Breast epithelium (tissue), 4 donors: ENCODE data around the gene MAP3K3. TPM values are rescaled to one million over a fixed set of nuclear protein-coding genes. Genes with fewer than 3 reads are reported as not detected.

Experiments
- DNase-seq, 2 donors: peaks; one replicate each; pipeline ENCODE4 v3.0.0-alpha.2; 2019; ENCODE audit warnings: low spot score in 2 of 2
- H3K27ac ChIP-seq, 2 donors: fragments of 200-600 bp; sonication (generic) in 1 of 2; one replicate each; pipeline ENCODE4 v1.5.1; 2016 to 2019; ENCODE audit warnings: mild to moderate bottlenecking in 1 of 2
- H3K27me3 ChIP-seq, 2 donors: fragments of 200-600 bp; sonication (generic) in 1 of 2; one replicate each; pipeline versions ENCODE4 v1.5.1 to v1.6.0; 2017 to 2019; ENCODE audit warnings: control low read depth in 1 of 2, mild to moderate bottlenecking in 1 of 2
- H3K36me3 ChIP-seq: fragments of 200-600 bp; one replicate; pipeline ENCODE4 v1.5.1; 2019
- H3K4me1 ChIP-seq, 2 donors: fragments of 200-600 bp; sonication (generic); one replicate each; pipeline ENCODE4 v1.5.1; 2016 to 2019; ENCODE audit warnings: control low read depth in 1 of 2
- H3K4me3 ChIP-seq, 3 donors: fragments of 200-600 bp; sonication (generic); 1 replicate in 2 of 3; 2 replicates in 1 of 3; pipeline ENCODE4 v1.5.1; 2016 to 2019; ENCODE audit warnings: mild to moderate bottlenecking in 3 of 3, moderate library complexity in 2 of 3
- H3K9me3 ChIP-seq, 2 donors: fragments of 200-600 bp; sonication (generic) in 1 of 2; one replicate each; pipeline ENCODE4 v1.5.1; 2016 to 2019; ENCODE audit warnings: control low read depth in 1 of 2
- POLR2A ChIP-seq: fragments of 450-650 bp; IDR thresholded peaks from one replicate; pipeline ENCODE4 v1.6.1; 2016; ENCODE audit warnings: antibody characterized with exemption, mild to moderate bottlenecking, moderate library complexity
- POLR2AphosphoS5 ChIP-seq, 3 donors: sonication (generic); formaldehyde crosslinking; IDR thresholded peaks; one replicate each; pipeline ENCODE4 v1.6.1; 2017; ENCODE audit warnings: antibody characterized with exemption in 3 of 3
- intact Hi-C: fragments of 100-400 bp; cut with DNase I; formaldehyde crosslinking; loops from one replicate; pipeline ENCODE4 v1.15.1; 2023; ENCODE audit warnings: low total_unique reads
- total RNA-seq, 3 donors: library from RNA; depleted of rRNA; stranded (reverse); fragments of >200 nt; gene quantifications; one replicate each; pipeline ENCODE4 v1.1.0, GENCODE V29; 2016
- TF ChIP-seq, protein P1 (sequence below), 3 donors: fragments of 450-650 bp; IDR thresholded peaks; one replicate each; pipeline ENCODE4 v1.5.1; 2016 to 2017; ENCODE audit warnings: antibody characterized with exemption in 3 of 3, mild to moderate bottlenecking in 3 of 3, moderate library complexity in 3 of 3

MAP3K3 gene
- total RNA-seq, 3 donors from 2014 or later: 44.9 to 60.0 (median 47.9) TPM

DNA sequence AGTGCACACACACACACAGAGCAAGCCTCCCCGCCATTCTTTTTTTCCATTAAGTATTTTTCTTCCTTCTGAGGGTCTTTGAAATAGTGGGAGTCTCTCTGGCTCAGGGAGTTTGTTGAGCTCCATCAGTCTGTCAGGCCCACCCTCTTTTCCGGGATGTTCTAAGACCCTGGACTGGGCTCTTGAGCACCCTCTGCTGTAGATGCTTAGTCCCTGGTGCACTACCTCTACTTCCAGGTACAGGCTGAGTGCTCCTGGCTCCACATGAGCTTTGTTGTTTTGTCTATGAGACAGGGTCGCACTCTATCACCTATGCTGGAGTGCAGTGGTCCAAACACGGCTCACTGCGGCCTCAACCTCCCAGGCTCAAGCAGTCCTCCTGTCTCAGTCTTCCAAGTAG is 57.0 kb downstream of the MAP3K3 start:
- peaks cover 0 to 17% of the 10 kb centered on the region in 2 donors for H3K4me1 ChIP-seq
- H3K36me3 ChIP-seq: no peaks in the 10 kb centered on the region
- no peak for TF ChIP-seq POLR2AphosphoS5 (IDR thresholded peaks at IDR 0.05)
- no peak for TF ChIP-seq POLR2A
- TF ChIP-seq, protein P1, sequence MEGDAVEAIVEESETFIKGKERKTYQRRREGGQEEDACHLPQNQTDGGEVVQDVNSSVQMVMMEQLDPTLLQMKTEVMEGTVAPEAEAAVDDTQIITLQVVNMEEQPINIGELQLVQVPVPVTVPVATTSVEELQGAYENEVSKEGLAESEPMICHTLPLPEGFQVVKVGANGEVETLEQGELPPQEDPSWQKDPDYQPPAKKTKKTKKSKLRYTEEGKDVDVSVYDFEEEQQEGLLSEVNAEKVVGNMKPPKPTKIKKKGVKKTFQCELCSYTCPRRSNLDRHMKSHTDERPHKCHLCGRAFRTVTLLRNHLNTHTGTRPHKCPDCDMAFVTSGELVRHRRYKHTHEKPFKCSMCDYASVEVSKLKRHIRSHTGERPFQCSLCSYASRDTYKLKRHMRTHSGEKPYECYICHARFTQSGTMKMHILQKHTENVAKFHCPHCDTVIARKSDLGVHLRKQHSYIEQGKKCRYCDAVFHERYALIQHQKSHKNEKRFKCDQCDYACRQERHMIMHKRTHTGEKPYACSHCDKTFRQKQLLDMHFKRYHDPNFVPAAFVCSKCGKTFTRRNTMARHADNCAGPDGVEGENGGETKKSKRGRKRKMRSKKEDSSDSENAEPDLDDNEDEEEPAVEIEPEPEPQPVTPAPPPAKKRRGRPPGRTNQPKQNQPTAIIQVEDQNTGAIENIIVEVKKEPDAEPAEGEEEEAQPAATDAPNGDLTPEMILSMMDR (IDR thresholded peaks at IDR 0.05): no peak
- H3K9me3 ChIP-seq: no peaks in the 10 kb centered on the region
- H3K27me3 ChIP-seq: no peaks in the 10 kb centered on the region
- H3K4me3 ChIP-seq: no peak overlapping the region
- intact Hi-C loops: no loop called here
- H3K27ac ChIP-seq: no peak overlapping the region
- DNase-seq: no peak

GRCh38 chr17:63680700-63681099 is 58.5 kb downstream of the MAP3K3 start:
- no peak for TF ChIP-seq POLR2A
- TF ChIP-seq, protein P1 (IDR thresholded peaks at IDR 0.05): no peak
- no peak for TF ChIP-seq POLR2AphosphoS5 (IDR thresholded peaks at IDR 0.05)
- Histone ChIP-seq H3K36me3 (no peaks in the 10 kb centered on the region), H3K27me3 (no peaks in the 10 kb centered on the region), H3K4me3 (no peak overlapping the region), H3K27ac (no peak overlapping the region), H3K9me3 (no peaks in the 10 kb centered on the region), H3K4me1 (peaks cover 0 to 8% of the 10 kb centered on the region in 2 donors)
- intact Hi-C loops: loop anchor here (1.0 kb wide), 1 partner anchor 19 kb away; no protein-coding TSS in a partner anchor
- no peak for DNase-seq

DNA sequence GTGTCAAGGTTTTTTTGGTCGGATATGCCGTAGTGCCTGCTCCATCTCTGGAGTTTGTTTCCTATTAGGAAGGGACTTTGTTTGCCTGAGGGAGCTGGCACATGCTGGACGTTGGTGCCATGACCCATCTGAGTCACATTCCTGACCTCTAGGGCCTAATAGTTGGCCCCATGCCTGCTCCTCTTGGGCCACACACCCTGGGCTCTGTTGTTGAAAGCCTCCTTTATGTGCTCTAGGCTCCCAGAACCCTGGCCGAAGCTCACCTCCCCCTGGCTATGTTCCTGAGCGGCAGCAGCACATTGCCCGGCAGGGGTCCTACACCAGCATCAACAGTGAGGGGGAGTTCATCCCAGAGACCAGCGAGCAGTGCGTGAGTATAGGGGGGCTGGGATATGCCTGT is 59.3 kb downstream of the MAP3K3 start:
- no peak for DNase-seq
- TF ChIP-seq POLR2A: no peak
- TF ChIP-seq, protein P1 (IDR thresholded peaks at IDR 0.05): no peak
- peak in 1 of 3 donors; percentile 25 for TF ChIP-seq POLR2AphosphoS5 (IDR thresholded peaks at IDR 0.05)
- no peaks in the 10 kb centered on the region for H3K27me3 ChIP-seq
- no peak overlapping the region for H3K4me3 ChIP-seq
- no peaks in the 10 kb centered on the region for H3K36me3 ChIP-seq
- intact Hi-C loops: loop anchor here (1.0 kb wide), 1 partner anchor 18 kb away; no protein-coding TSS in a partner anchor
- H3K9me3 ChIP-seq: no peaks in the 10 kb centered on the region
- no peaks in the 10 kb centered on the region for H3K4me1 ChIP-seq
- peak overlapping the region; percentile 27 to 48 for H3K27ac ChIP-seq

DNA sequence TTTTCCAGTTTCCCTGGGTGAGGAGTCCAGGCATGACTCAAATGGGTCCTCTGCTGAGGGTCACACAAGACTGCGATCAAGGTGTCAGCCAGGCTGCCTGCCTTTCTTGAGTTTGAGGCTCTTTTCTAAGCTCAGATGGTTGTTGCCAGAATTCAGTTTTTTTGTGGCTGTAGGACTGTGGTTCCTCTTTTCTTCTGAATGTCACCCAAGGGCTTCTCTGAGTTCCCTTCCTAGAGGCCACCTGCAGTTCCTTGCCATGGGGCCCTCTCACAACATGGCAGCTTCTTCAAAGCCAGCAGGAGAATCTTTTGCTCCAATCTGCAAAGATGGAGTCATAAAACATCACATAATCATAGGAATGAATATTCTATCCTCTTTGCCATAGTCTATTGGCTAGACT is 60.2 kb downstream of the MAP3K3 start:
- H3K36me3 ChIP-seq: no peaks in the 10 kb centered on the region
- no peaks in the 10 kb centered on the region for H3K4me1 ChIP-seq
- TF ChIP-seq, protein P1 (IDR thresholded peaks at IDR 0.05): no peak
- intact Hi-C loops: no loop called here
- no peak for DNase-seq
- no peak overlapping the region for H3K27ac ChIP-seq
- H3K27me3 ChIP-seq: no peaks in the 10 kb centered on the region
- H3K4me3 ChIP-seq: no peak overlapping the region
- H3K9me3 ChIP-seq: no peaks in the 10 kb centered on the region

DNA sequence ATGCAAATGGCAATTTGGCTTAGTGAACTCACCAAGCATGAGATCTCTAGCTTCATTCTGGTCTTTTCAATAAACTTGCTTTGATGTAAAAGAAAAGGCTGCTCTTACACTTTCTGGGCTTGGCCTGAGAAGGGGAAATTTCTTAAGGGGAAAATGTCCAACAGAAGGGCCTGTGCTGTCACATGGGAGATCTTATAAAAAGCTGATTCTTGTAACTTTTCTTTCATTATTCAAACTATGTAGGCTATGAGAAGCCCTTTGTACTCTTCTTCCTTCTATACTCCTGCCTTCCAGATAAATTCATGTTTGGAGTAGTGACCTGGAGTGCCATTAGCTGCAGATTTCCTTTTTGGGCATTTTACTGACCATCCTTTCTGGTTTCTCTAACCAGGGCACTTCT is 60.8 kb downstream of the MAP3K3 start:
- H3K4me1 ChIP-seq: no peaks in the 10 kb centered on the region
- no peak overlapping the region for H3K4me3 ChIP-seq
- no peak for TF ChIP-seq POLR2AphosphoS5 (IDR thresholded peaks at IDR 0.05)
- intact Hi-C loops: no loop called here
- H3K9me3 ChIP-seq: no peaks in the 10 kb centered on the region
- H3K36me3 ChIP-seq: no peaks in the 10 kb centered on the region
- no peak overlapping the region for H3K27ac ChIP-seq
- no peaks in the 10 kb centered on the region for H3K27me3 ChIP-seq
- no peak for DNase-seq

DNA sequence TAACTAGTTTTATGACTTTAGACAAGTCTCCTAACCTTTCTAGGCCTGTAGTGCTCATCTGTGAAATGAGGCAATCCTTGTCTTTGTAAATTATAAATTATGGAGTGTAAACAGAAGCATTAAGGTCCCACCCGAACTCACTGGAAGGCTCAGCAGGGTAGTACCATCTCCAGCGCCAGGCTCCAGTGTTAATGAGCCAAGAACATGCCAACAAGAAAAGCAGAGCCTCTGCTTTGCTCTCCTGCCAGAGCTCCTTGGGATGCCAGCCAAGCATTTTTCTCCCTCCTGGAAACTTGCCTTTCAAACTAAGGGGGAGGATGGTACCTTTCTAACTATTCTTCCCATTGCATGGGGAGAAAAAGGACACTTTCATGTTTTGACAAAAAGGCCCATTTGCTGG is 62.8 kb downstream of the MAP3K3 start:
- Histone ChIP-seq H3K4me1 (no peaks in the 10 kb centered on the region), H3K27ac (peak overlapping the region in 1 of 2 donors; percentile 31), H3K27me3 (no peaks in the 10 kb centered on the region), H3K9me3 (no peaks in the 10 kb centered on the region), H3K4me3 (no peak overlapping the region), H3K36me3 (no peaks in the 10 kb centered on the region)
- intact Hi-C loops: no loop called here
- no peak for DNase-seq
- TF ChIP-seq, protein P1 (IDR thresholded peaks at IDR 0.05): no peak
- TF ChIP-seq POLR2AphosphoS5 (IDR thresholded peaks at IDR 0.05) (no peak), POLR2A (no peak)
